Measurements from ENCODE around the gene AGXT2.

DNA sequence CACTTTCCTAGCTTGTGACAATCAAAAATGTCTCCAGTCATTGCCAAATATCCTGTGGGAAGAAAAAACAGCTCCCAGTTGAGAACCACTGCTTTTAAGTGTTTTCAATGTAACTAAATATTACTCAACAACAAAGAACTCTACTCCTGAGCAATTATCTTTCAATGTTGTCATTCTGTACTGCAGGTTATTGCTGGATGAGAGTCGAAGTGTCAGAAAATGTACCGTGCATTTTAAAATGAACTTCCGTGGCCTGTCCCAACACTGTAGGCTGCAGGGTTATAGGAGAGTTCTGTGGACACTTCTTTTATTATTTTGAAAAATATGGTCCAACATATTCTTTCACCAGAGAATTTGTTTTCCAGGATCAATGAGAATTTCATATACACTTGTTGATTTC lies 34.8 kb upstream of the AGXT2 start:
- TF ChIP-seq, protein P1, sequence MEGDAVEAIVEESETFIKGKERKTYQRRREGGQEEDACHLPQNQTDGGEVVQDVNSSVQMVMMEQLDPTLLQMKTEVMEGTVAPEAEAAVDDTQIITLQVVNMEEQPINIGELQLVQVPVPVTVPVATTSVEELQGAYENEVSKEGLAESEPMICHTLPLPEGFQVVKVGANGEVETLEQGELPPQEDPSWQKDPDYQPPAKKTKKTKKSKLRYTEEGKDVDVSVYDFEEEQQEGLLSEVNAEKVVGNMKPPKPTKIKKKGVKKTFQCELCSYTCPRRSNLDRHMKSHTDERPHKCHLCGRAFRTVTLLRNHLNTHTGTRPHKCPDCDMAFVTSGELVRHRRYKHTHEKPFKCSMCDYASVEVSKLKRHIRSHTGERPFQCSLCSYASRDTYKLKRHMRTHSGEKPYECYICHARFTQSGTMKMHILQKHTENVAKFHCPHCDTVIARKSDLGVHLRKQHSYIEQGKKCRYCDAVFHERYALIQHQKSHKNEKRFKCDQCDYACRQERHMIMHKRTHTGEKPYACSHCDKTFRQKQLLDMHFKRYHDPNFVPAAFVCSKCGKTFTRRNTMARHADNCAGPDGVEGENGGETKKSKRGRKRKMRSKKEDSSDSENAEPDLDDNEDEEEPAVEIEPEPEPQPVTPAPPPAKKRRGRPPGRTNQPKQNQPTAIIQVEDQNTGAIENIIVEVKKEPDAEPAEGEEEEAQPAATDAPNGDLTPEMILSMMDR (IDR thresholded peaks at IDR 0.05): no peak
- no peak for TF ChIP-seq POLR2AphosphoS5 (IDR thresholded peaks at IDR 0.05)

Data from stomach (tissue), 4 donors.